Measurements from ENCODE around the gene USP28.
"Not testable (repeated sequence)": the region's sequence is repeated elsewhere in the genome, so short reads cannot be mapped to it uniquely, and the experiment has no call there.

The USP28 gene

DNA sequence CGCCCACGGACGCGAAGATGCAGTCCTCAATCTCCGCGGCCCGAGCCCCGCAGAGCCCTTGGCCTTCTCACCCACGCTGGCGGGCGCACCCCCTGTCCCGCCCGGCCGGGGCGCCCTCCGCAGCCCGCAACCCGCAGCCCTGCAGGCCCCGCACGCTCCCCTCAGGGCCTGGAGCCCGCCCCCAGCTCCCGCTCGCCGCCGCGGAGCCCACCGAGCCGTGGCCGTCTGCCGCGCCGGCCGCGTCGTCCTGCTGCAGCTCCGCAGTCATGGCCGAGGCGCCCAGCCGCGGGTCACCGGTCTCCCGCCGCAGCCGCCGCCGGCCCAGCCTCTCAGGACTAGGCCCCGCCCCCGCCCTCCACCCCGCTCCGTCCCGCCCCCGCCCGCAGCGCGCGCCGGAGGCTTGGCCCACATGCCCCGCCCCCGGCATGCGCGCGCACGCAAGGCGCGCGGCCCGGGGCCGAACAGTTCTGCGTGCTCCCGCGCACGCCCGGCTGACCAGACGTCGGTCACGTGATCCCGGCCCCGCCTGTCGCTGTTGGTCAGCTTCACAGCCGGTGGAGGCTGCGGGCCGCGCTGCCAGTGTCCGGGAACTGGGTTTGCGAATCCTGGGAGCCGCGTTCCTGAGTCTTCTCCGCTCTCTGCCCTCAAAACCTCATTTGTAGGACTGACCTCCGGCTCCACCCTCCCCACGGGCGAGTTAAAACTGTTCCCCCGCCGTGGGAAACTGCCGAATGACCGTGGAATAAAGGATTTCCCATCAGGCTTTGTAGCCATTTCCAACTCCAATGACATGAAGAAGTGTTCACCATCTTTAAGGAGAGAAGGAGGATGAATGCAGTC is at the start of gene USP28:
TSS of gene USP28 (minus strand) at position 339 of the 840 bp plus-strand sequence. CDS start at position 268, 71 bp downstream.
- peak; percentile 38 to 79 (median 59) for DNase-seq (ENCODE audit: low read depth in 3 of 3)

DNA sequence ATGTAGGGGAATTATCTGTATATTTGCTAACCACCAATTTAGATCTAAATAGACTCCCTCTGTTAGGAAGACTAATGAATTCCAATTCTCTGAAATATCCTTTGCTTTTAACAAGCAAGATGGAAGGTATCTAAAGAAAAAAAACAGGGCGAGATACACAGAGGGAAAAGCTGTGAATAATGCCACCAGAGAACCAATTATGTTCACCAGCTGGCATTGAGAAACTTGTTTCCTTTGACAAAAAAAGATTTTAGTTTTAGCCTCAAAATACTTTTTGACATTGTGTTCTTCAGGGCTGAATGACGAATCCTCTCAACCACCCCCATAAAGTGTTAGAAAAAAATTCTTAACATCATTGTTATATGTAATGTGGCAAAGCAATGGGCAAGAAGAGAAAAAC is 48.2 kb upstream of the USP28 start:
- no peak for DNase-seq (ENCODE audit: low read depth in 3 of 3)

GRCh38 chr11:113911491-113911890 is 36.1 kb upstream of the USP28 start:
- DNase-seq (ENCODE audit: low read depth in 3 of 3) = not testable (repeated sequence)

DNA sequence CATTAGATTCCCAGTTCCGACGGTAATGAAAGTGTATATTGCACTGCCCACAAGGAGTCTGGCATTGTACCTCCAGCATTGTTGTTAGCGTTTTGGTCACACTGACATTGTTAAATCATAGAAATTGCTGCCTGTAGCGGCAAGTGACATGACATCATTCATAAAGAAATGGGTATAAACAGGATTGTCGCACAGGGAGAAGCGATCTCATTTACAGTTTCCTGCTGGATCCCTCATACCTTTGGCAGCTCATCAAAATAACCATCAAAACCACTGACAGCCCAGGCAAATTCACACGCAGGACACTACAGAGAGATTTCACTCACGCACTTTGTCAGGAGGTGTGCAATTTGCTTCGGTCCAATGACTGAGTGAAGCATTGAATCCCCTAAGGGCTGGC is 32.7 kb upstream of the USP28 start:
- no peak for DNase-seq (ENCODE audit: low read depth in 3 of 3)

DNA sequence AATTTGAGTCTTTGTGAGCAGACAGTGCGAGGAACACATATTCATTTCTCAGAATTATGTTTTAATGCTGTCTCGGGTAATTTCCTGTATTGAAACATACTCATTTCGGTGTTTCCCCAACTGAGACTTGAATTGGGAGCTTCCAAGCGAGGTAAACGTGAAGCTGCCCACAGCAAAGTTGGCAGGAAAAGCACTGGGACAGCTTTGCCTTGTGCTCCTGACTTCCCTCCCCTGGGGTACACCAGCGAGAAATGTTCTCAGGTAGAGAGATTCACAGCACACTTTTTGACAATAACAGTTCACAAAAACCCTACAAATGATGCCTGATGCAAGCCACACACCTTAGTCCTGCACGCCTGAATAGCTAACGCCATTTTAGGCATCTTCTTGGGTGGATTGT is 32.3 kb upstream of the USP28 start:
- no peak for DNase-seq (ENCODE audit: low read depth in 3 of 3)

DNA sequence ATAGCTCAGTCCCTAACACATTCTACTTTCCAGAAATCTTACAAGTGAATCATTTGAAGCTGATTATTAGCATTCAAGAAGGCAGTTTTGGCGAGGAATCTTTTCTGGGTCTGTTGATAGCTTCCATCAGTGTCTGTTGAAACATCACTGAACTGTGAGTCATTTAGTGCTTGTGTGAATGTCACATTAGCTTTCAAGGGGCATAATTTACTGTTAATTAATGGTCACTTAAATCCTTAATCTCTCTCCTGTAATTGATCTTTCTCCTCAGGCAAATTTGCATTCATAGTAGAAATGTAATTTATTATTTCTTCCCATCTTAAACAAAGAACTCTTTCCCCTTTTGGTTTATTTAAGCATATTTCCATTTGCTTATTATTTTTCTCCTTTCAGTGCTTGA is 31.8 kb upstream of the USP28 start:
- DNase-seq (ENCODE audit: low read depth in 3 of 3) = no peak

GRCh38 chr11:113906516-113906915 is 31.1 kb upstream of the USP28 start:
- DNase-seq (ENCODE audit: low read depth in 3 of 3) = no peak

DNA sequence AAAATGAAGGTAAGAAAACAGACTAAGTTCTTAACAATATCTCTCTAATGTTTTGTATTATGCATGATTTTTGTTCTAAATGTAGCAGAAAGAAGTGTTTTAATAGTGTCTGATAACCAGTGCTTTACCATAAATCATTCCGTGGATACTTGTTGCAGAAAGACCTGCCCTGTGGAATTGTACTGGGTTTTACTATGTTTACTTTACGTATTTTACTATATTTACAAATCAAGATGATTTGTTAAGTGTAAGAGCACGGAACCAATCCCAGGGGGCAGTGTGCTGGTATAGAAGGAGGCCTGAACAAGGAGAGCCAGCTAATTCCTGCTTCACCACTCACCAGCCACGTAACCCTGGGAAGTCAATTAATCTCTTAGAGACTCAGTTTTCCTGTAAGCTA is 30.7 kb upstream of the USP28 start:
- DNase-seq (ENCODE audit: low read depth in 3 of 3) = no peak

- DNase-seq (ENCODE audit: low read depth in 3 of 3) = no peak
These were observed 29.2 kb upstream of the USP28 start, which contains the start of gene HTR3B for GRCh38 chr11:113904379-113905101. Gene HTR3B, plus strand, starts transcription at chr11:113904796. Its CDS starts 138 bp downstream, at chr11:113904934.

GRCh38 chr11:113901141-113901540 is 25.8 kb upstream of the USP28 start:
- no peak for DNase-seq (ENCODE audit: low read depth in 3 of 3)

GRCh38 chr11:113896156-113896879 is 20.9 kb upstream of the USP28 start:
- peak in 1 of 3 experiments; percentile 20 for DNase-seq (ENCODE audit: low read depth in 3 of 3)

GRCh38 chr11:113895367-113896155 is 20.2 kb upstream of the USP28 start:
- DNase-seq (ENCODE audit: low read depth in 3 of 3) = no peak

DNA sequence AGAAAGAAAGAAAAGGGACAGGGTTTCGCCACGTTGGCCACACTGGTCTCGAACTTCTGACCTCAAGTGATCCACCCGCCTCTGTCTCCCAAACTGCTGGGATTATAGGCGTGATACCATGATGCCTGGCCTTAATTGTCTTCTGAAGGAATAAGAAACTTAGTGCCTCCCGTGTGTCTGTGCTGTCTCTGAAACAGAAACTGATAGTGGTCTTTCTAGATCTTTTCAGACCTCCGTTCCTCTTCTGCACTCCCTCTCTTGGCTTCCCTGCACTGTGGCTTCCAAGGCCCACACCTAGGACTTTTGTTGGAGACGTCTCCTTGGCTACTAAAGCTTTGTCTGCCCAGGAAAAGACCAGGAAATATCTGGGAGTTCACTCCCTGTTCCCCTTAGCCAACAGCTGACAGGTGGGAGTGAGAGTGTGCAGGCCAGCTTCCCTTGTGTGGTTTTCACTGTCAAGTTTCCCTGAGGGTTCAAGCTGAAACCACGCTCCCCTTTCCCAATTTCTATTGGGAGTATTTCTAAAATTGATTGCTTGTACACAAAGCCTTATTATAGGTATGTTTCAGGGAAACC is 19.1 kb upstream of the USP28 start:
- no peak for DNase-seq (ENCODE audit: low read depth in 3 of 3)

DNA sequence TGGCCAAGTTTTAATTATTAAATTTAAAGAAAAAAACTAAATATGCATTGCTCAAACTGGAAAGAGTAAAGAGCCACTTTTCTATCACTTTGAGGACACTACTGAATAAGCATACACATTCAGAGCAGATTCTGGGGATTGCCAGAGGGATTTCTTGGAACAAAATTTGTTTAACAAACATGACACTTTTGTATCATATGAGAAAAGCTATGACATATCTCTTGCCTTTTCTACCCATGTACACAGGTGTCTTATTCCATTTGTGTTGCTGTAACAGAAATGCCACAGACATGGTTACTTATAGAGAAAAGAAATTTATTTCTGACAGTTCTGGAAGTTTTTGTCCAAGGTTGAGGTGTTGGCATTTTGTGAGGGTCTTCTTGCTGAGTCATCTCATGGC is 13.5 kb upstream of the USP28 start:
- DNase-seq (ENCODE audit: low read depth in 3 of 3) = no peak

GRCh38 chr11:113885897-113886296 is 10.5 kb upstream of the USP28 start:
- DNase-seq (ENCODE audit: low read depth in 3 of 3) = no peak

DNA sequence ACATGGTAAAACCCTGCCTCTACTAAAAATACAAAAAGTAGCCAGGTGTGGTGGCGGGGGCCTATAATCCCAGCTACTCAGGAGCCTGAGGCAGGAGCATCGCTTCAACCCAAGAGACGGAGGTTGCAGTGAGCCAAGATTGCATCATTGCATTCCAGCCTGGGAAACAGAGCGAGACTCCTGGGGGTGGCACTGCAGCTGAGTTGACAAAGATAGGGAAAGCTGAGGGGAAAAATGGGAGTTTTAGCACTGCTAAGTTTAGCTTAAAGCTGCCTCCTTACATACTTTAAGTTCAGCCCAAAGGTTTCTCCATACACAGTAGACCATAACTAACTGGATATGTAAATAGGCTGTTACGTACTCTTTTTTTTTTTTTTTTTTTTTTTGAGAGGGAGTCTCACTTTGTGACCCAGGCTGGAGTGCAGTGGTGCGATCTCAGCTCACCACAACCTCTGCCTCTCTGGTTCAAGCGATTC is 9.0 kb upstream of the USP28 start:
- DNase-seq (ENCODE audit: low read depth in 3 of 3) = no peak

- no peak for DNase-seq (ENCODE audit: low read depth in 3 of 3)
These were observed 6.5 kb upstream of the USP28 start for GRCh38 chr11:113881856-113882255.

GRCh38 chr11:113880971-113881370 is 5.6 kb upstream of the USP28 start:
- no peak for DNase-seq (ENCODE audit: low read depth in 3 of 3)

DNA sequence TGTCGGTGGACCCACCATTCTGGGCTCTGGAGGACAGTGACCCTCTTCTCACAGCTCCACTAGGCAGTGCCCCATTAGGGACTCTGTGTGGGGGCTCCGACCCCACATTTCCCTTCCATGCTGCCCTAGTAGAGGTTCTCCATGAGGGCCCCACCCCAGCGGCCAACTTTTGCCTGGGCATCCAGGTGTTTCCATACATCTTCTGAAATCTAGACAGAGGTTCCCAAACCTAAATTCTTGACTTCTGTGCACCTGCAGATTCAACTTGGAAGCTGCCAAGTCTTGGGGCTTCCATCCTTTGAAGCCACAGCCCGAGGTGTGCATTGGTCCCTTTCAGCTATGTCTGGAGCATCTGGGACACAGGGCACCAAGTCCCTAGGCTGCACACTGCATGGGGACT is 4.1 kb upstream of the USP28 start:
- DNase-seq (ENCODE audit: low read depth in 3 of 3) = not testable (repeated sequence)

GRCh38 chr11:113877670-113878055 is 2.3 kb upstream of the USP28 start:
- no peak for DNase-seq (ENCODE audit: low read depth in 3 of 3)

Measured in stimulated activated CD4-positive, alpha-beta T cell treated with anti-CD3 and anti-CD28 coated beads, TNF-alpha, amount 100 ng/mL, for 24 hours (primary cell).